Upper lobe of left lung (tissue), 4 donors: ENCODE results near the gene NSMCE4A.

Source experiments
- EP300 ChIP-seq, 4 donors: sonication (generic); formaldehyde crosslinking; IDR thresholded peaks; one replicate each; pipeline ENCODE4 v1.5.1; 2017; ENCODE audit warnings: antibody characterized with exemption in 4 of 4, control low read depth in 2 of 4
- POLR2AphosphoS5 ChIP-seq, 2 donors: sonication (generic); formaldehyde crosslinking; IDR thresholded peaks; one replicate each; pipeline ENCODE4 v1.5.1; 2017; ENCODE audit warnings: antibody characterized with exemption in 2 of 2
- TF ChIP-seq, protein P1 (sequence below), 6 experiments: fragments of 450-650 bp in 4 of 6; fragments of 200-600 bp in 2 of 6; sonication (generic) in 2 of 6; IDR thresholded peaks; one replicate each; pipeline ENCODE4 v1.5.1; 2016 to 2019; ENCODE audit warnings: antibody characterized with exemption in 6 of 6

GRCh38 chr10:121910673-121911420, 64.2 kb downstream of the NSMCE4A start:
- TF ChIP-seq POLR2AphosphoS5 (IDR thresholded peaks at IDR 0.05) (no peak), EP300 (IDR thresholded peaks at IDR 0.05) (no peak)
- TF ChIP-seq, protein P1, sequence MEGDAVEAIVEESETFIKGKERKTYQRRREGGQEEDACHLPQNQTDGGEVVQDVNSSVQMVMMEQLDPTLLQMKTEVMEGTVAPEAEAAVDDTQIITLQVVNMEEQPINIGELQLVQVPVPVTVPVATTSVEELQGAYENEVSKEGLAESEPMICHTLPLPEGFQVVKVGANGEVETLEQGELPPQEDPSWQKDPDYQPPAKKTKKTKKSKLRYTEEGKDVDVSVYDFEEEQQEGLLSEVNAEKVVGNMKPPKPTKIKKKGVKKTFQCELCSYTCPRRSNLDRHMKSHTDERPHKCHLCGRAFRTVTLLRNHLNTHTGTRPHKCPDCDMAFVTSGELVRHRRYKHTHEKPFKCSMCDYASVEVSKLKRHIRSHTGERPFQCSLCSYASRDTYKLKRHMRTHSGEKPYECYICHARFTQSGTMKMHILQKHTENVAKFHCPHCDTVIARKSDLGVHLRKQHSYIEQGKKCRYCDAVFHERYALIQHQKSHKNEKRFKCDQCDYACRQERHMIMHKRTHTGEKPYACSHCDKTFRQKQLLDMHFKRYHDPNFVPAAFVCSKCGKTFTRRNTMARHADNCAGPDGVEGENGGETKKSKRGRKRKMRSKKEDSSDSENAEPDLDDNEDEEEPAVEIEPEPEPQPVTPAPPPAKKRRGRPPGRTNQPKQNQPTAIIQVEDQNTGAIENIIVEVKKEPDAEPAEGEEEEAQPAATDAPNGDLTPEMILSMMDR (IDR thresholded peaks at IDR 0.05) = no peak
